Hypothalamus (tissue), 51 donors: ENCODE measurements around the gene ACSM2A.
"Not testable (repeated sequence)": the region's sequence is repeated elsewhere in the genome, so short reads cannot be mapped to it uniquely, and the experiment has no call there.

Source experiments
- DNase-seq, 51 donors: peaks; one replicate each; lab custom pipeline; 2025; lab: John Stamatoyannopoulos, UW

ACSM2A gene

GRCh38 chr16:20446652-20447393 is 4.5 kb upstream of the ACSM2A start:
- DNase-seq, result not testable (repeated sequence)

GRCh38 chr16:20453633-20454032 is 2.3 kb downstream of the ACSM2A start:
- not testable (repeated sequence) for DNase-seq

DNA sequence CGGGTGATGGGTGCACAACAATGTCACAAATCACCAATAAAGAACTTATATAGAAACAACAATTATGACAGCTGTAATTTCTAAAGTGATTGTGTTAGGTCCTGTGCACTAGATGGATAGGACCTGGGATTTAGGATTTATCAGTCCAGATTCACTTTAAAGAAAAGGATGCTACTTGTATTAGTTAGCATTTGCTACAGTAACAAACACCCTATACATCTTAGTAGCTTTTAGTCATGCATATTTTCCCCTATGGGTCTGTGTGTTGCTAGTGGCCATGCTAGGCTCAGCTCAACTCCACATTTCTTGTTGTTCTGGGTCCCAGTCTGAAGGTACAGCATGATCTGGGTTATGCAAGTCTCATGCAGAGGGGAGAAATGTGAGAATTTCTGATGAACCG is 7.9 kb downstream of the ACSM2A start:
- not testable (repeated sequence) for DNase-seq

DNA sequence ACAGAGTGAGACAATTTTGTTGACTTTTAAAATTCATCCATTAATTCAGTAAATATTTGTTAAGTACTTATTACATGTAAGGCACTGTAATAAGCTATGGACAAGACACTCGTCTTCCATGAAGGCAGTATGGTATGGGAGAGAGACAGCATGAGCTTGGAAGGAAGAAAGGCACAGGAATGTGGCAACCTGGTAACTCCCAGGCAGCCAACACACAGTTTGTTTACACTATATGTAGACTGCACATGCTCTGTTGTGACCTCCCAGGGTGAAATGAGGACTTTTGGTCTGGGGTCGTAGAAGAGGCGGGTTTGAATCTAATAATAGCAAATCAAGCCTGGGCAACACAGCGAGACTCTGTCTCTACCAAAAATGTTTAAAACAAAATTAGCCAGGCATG is 9.0 kb downstream of the ACSM2A start:
- not testable (repeated sequence) for DNase-seq

DNA sequence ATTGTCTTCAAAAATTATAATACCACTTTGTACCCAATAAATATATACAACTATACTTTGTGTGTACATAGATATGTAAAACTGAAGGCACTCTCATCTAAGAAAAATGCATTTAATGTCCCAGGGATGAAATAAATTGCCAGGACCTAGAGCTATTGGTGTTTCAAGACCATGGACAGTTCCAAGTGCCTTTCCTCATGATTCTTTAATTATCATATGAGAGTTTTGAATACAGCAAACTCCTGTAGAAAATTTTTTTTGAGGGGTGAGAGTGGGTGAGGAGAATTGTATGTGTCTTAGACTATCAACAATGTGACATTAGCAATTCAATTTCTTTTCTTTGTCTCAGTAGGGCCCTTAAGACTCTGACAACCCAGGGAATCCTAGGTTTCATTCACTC is 17.6 kb downstream of the ACSM2A start:
- DNase-seq, result not testable (repeated sequence)

- DNase-seq, result not testable (repeated sequence)
Measured at GRCh38 chr16:20469930-20470329, 18.6 kb downstream of the ACSM2A start.

DNA sequence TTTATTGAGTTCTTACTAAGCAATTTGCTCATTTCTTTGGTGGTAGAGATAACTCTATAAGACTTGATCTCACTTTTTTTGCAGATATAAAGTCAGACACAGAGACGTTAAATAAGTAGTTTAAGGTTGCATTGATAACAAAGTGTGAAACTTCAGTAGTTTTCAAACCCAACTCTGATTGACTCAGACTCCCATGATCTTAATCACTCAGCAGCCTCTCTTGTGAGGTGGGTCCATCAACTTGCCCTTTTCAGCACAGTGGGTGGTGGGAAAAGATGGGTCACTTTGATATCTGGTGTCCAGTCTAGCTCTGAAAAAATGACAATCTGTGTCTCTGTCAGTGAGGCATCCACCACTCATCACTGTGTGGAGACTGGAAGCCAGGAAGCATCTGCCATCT is 19.4 kb downstream of the ACSM2A start:
- not testable (repeated sequence) for DNase-seq

DNA sequence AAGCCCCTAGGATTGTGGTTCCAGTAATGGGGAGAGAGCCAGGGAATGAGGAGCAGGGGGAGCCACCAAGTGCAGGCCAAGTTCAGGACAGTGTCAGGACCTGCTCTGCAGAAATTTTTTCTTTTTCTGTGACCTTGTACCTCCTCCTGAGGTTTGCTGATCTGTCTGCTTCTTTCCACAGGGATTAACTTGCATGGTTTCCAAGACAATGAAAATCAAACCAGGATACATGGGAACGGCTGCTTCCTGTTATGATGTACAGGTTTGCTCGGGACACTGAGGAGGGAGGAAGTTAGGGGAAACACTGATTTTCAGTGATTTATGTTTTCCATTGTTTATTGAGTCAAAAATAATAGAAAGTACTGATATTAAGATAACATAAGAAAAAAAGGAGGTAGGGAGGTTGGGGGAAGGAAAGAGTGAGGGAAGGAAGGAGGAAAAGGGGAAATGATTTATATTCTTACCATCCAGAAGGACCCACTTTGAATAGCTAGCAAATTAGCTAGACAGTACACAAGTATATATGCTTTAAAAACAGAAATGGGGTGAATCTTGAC is 25.9 kb downstream of the ACSM2A start:
- not testable (repeated sequence) for DNase-seq

DNA sequence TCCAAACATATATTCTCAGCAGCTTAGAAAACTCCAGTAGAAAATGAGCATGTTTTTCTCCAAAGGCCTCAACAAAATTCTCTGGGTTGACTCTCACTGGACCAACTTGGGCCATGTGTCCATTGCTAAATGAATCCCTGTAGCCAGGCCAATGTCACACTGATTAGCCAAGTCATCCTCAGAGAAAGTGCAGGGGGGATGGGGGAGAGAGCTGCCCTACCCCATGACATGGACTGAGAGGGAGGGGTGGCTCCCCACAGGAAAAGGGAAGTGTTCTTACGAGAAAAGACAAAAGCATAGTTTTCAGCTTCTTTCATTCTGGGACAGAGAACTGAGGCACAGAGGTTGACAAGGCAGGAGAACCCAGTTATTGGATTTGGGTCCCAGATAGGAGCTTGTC is 32.7 kb downstream of the ACSM2A start:
- not testable (repeated sequence) for DNase-seq

GRCh38 chr16:20484726-20485125 is 33.4 kb downstream of the ACSM2A start:
- no peak for DNase-seq

- DNase-seq, result no peak
Measured at GRCh38 chr16:20485408-20485807, 34.1 kb downstream of the ACSM2A start.

DNA sequence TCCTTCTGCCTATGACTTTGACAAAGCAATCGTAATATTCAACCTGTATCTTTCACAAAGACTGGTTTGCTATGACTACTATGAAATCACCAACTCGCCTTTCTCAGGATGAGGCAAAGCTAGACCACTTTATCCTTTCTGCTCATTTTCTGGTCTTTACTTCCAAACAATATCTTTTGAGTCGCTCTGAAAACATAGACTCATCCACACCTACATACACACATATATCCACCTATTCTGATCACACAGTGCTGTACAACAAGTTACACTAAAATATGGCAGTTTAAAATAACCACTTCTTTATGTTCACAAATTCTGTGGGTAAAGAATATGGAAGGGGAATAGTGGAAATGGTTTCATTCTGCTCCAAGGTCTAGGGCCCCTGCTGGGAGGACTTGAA is 39.7 kb downstream of the ACSM2A start:
- not testable (repeated sequence) for DNase-seq

DNA sequence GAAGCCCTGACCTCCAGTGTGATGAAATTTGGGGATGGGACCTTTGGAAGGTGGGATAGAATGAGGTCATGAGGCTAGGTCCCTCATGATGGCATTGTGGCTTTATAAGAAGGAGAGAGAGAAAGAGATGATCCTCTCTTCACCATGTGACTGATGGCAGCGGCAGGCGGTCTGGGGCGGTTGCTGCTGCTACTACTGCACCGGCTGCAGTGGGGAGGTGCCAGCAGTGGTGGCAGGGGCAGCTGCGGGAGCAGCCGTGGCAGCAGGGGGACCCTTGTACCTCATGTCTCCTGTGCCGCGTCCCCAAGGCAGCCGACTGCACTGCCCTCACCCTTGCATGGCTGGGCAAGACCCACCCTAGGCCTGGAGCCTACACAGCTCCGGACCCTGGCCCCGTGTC is 40.1 kb downstream of the ACSM2A start:
- not testable (repeated sequence) for DNase-seq

DNA sequence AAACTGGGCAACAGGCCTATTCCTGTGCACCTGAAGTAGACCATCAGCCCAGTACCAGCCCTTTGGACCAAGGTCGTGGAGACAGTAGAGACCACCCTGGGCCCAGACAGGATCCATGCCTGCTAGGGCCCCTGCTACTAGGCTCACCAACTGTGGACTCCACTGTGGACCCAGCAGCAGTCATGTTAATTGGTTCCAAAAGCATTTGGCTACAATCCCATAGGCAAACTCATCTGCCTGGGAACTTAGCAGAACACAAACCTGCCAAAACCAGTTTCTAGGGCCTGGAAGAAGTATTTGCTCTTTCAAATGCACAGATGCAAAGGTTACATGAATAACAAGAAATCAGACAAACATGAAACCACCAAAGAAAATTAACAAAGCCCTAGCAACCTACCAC is 53.1 kb downstream of the ACSM2A start:
- DNase-seq, result no peak

GRCh38 chr16:20507280-20507679 is 56.0 kb downstream of the ACSM2A start:
- DNase-seq, result no peak

DNA sequence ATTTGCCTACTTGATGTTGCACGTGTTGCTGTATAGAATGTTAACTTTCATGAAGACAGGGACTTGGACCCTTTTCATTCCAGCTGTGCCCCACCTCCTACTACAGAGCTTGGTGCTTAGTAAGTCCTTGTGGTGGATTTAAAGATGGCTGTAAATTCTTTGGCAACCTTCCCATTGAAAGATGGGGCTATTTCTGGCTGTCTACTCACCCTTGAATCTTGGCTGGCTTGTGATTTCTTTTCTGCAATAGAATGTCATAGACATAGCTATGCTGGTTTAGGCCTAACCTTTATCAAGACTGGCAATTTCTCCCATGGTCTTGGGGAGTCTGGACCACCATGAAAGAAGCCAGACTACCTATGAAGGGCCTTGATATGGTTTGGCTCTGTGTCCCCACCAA is 59.0 kb downstream of the ACSM2A start:
- no peak for DNase-seq

DNA sequence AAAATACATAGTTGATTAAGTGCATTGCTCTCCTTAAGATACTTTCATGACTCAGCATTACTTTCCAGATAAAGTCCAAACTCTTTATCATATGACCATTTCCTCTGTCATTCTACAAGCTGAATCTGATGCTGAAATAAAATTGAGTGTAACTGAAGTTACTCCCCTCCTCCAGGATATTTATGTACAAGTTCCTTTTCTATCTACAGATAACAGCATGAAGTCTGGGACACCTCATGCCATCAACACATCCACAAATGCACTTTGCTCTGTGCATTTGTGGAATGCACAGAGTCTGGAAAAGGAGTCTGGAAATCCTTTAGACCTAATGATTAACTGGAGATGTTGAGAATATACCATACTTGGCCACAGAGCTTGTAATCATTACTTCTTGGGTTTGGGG is 64.4 kb downstream of the ACSM2A start:
- DNase-seq, result no peak

DNA sequence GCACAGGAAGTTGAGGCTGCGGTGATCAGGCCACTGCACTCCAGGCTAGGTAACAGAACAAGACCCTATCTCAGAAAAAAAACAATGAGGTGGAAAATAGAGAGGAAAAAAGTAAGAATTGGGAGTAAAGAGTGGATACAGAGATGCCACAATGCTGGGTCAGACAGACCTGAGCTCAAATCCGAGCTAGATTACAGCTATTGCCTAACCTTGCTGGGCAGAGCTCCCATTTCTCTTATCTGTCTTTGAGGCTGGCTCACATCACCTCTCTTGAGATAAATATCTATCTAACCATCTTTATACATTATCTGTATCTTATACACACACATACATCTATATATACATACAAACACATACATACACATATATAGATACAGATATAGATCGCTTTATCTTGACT is 65.8 kb downstream of the ACSM2A start:
- no peak for DNase-seq

GRCh38 chr16:20519231-20519630 is 67.9 kb downstream of the ACSM2A start:
- DNase-seq, result no peak

DNA sequence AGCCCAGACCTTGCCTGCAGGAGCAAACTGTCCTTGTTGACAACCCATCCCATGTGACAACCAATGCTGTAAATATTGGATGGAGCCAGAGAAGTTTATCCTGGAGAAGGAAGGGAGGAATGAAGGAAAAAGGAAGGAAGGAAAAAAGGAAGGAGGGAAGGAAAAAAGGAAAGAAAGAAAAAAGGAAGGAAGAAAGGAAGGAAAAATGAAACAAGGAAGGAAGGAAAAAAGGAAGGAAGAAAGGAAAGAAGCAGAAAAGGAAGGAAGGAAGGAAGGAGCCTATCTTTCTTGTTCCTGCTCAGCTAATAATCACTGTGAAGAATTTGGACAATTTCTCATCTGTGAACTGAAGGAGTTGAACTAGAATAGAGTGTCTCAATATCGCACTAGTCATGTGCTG is 68.8 kb downstream of the ACSM2A start:
- no peak for DNase-seq

- not testable (repeated sequence) for DNase-seq
Measured at GRCh38 chr16:20531795-20532194, 80.5 kb downstream of the ACSM2A start.

DNA sequence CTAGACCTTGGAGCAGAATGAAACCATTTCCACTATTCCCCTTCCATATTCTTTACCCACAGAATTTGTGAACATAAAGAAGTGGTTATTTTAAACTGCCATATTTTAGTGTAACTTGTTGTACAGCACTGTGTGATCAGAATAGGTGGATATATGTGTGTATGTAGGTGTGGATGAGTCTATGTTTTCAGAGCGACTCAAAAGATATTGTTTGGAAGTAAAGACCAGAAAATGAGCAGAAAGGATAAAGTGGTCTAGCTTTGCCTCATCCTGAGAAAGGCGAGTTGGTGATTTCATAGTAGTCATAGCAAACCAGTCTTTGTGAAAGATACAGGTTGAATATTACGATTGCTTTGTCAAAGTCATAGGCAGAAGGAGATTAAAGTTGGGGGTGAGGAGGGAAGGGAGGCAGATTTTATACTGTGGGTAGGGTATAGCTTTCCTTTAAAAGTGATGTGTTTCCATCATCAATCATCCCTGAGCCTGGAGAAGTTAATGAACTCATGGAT is 81.0 kb downstream of the ACSM2A start:
- DNase-seq, result not testable (repeated sequence)
